Esophagus mucosa (tissue), 1 donor: ENCODE measurements around the gene SLC1A1. TPM values are rescaled to one million over a fixed set of nuclear protein-coding genes. Genes with fewer than 3 reads are reported as not detected.

Source experiments
- ATAC-seq: fragments of 200-7000 bp; cut with Tn5 transposase; one replicate; pipeline ENCODE4 v1.9.1; 2020
- total RNA-seq: library from RNA; stranded (reverse); gene quantifications from one replicate; pipeline ENCODE4 v1.2.4, GENCODE V29; 2023
- donor health status: DM: yes; HTN: yes; CAD: no.

SLC1A1 gene
- 1.4 TPM for total RNA-seq

DNA sequence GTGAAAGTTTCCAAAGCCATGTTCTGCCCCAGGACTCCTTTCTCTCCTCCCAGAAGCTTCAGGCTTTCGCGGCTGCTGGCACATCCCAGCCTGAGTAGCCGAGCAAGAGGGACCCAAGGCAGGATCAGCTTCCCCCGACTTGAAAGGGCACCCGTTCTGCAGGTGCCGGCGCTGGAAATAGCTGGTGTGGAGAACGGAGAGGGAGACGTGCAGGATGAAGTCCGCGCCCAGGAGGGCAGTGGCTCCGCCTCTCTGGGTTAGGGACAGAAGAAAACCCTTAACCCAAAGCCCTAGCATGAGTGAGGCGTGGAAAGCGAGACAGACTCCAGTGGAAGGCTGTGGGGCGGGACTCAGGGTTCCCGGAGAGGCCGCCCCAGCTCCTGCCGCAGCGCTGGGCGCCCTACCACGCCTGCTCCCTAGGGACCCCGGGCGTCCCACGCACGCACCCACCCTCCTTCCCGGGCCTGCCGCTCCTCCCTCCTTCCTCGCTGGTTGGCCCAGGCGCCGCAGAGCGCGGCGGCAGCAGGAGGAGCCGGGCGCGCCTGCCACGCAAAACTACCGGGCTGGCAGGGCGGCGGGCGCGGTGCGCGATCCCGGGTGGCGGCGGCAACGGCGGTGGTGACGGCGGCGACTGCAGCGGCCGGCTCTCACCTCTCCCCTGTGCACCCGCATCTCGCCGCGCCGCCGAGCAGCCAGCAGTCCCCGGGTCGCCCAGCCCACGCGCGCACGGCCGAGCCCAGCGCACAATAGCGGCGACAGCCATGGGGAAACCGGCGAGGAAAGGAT, at the start of gene SLC1A1:
Gene SLC1A1, plus strand, starts transcription at position 550 of the 786 bp plus-strand sequence. Its CDS starts 212 bp downstream, at position 762.
- peak; percentile 78 for ATAC-seq

DNA sequence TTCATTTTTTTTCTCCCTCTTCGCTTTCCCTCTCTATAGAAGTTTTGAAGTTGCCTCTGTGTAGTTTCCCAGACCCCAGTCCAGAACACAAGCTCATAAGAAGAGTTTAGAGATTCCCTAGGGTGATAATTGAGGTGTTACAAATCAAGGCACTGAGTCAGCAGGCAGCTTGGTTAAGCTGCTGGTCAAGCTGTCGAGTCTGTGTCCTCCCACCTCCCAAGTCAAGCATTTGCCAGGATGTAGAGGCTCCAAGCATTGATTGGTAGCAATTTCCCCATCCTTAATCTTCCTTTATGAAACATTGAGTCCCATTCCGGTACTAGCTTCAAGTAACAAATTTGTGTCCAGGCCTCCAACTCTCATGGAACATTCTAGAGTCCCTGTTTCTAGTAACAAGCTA, 47.5 kb upstream of the SLC1A1 start:
- ATAC-seq = no peak

DNA sequence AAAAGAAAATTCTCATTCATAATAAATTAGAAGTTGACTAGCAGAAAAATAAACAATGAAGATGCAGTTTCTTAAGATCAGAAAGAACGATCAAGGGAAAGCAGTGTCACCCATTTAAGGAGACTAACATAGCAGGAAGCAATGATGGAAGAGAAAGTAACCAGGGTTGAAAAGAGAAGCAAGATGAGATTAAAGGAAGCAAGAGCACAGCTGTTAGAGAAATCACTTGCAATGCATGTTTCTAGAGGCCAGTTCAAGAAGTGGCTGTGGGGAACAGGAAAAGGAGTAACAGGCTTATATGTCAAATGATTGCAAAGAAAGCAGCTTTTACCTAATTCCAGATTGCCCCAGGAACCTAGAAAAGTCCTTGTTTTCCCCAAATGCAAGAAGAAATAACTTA, 46.8 kb upstream of the SLC1A1 start:
- ATAC-seq = no peak

- ATAC-seq = no peak
Measured at GRCh38 chr9:4461437-4461836, 28.8 kb upstream of the SLC1A1 start.

GRCh38 chr9:4463824-4464223, 26.4 kb upstream of the SLC1A1 start:
- ATAC-seq = no peak

GRCh38 chr9:4464911-4465513, 25.3 kb upstream of the SLC1A1 start:
- no peak for ATAC-seq

- no peak for ATAC-seq
Measured at GRCh38 chr9:4465910-4466309, 24.4 kb upstream of the SLC1A1 start.

DNA sequence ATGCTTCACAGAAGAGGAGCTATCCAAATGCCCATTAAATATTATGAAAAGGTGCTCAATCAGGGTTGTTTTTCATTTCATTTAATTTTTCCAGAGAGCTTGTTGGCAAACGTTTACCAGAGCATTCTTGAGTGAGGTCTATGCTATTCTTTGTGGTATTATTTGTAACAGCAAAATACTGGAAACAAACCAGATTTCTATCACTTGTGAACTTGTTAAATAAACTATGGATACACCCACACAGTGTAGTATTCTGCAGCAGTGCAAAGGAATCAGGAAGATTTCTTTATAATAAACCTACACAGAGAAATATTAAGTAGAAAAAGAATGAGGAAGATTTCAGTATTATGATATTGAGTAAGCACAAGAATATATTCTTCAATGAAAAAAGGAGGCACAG, 15.0 kb upstream of the SLC1A1 start:
- ATAC-seq = no peak

DNA sequence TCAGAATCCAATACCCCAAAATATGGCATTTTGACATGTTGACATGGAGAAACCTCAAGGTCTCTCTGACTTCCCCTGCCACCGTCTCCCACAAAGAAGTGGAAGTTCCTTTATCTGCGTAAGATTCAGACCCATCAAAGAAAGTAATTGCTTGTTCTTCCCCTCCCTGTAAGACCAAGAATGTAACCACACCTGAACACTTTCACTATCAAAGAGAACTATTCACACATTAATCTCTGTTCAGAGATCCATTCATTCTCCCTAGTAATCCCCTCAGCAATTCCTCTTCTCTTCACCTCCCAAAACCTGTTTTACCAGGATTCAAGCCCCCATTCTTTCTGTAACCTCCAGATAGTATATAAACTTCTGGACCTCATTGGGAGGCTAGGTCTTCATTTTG, 4.1 kb upstream of the SLC1A1 start:
- no peak for ATAC-seq

- ATAC-seq = no peak
Measured at GRCh38 chr9:4489562-4489918, 728 bp upstream of the SLC1A1 start.

DNA sequence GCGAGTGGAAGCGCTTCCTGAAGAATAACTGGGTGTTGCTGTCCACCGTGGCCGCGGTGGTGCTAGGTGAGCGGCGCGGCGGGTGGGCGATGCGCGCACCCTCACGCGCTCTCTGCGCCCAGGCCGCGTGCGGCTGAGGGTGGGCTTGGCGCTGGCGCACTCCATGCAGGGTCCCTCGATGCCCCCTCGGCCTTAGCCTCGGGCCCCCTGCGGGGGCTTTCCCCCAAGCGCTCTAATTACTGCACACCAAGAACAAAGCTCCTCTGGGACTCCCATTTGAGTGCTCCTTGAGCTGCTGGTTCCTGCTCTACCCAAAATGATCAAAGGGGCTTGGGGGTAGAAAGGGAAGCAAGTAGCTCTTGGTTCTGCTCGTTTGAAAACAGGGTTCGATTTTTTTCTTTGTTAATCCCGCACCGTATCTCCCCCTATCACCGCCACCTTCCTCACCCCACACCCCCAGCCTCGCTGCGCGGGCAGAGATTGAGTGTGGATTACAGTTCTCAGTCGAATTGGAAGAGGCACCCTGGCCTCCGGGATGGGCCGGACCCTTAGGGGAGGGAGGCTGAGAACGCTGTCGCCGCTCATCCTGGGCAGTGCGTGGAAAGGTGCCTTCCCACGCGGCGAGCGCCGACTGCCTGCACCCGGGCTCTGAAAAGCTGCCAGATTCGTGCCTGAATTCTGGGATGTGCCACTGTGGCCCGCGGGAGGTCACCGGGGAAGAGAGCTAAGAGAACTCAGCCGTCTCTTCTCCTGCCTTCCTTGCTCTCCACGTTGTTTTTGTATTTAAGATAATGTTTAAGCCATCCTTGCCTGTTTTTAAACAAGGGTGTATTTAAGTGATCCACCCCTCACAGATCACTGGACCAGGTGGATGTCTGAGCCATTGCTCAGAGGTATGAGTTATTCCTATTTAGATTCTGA, 697 bp downstream of the SLC1A1 start:
- no peak for ATAC-seq

GRCh38 chr9:4491626-4491975, 1.3 kb downstream of the SLC1A1 start:
- ATAC-seq = no peak

DNA sequence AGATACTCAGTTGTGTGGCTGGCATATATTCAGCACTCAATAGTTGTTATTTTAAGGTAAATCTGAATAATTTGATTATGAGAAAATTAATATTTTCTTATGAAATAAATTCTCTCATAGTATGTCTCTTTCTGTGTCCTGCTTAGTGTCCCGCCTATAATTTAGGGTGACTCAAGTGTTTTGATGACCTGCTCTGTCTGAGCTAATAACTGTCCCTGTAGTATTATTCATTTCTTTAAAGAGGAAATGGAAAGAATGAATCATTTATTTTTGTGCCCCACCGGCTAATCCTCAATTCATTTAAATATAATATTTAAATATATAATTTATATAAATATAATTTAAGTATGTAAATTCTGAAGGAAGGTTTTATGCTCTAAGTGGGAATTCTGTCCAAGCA, 4.1 kb downstream of the SLC1A1 start:
- no peak for ATAC-seq

- no peak for ATAC-seq
Measured at GRCh38 chr9:4494806-4495205, 4.5 kb downstream of the SLC1A1 start.

DNA sequence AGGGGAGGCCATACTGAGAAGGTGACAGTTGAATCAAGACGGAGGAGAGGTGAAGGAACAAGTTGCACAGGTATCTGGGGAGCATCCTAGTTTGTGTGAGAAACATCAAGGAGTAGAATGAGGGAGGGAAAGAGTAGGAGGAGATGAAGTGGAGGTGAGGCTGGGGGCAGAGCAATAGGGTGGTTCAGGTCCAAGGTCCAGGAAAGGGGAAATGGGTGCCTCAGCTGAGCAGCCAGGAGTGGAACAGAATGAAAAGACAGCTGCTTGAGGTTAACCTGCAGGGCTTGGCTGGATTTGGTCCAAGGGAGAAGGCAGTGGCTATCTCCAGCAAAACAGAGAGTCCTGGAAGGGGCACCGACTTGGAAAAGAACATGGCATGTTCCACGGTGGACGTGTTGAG, 5.3 kb downstream of the SLC1A1 start:
- ATAC-seq = no peak

DNA sequence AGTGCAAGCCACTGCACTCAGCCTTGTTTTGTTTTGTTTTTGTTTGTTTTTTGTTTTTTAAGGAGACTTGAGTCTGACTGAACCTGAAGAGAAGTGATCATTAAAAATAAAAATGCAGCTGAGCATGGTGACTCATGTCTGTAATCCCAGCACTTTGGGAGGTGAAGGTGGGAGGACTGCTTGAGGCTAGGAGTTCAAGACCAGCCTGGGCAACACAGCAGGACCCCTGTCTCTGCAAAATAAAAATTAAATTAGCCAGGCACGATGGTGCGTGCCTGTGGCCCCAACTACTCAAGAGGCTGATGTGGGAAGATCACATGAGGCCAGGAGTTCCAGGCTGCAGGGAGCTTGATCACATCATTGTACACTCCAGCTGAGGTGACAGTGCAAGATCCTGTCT, 6.2 kb downstream of the SLC1A1 start:
- no peak for ATAC-seq

- no peak for ATAC-seq
Measured at GRCh38 chr9:4497395-4497794, 7.1 kb downstream of the SLC1A1 start.

DNA sequence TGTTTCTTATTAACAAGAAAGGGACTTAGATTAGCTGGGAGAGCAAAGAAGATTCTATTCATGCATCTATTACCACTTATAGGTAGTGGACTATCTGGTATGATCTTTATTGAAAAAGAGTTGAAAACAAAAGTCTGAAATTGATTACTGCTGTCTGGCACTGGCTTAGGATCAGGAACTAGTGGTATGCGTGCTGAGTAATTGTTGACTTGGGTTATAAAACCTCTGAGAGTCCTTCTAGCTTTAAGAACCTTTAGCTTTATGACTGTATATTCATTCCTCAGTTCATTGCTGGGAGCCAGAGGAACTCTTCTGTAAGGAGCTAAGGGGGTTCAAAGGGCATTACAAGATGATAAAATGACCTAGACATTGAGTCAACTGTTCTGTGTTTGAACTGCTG, 7.6 kb downstream of the SLC1A1 start:
- ATAC-seq = no peak

- ATAC-seq = no peak
Measured at GRCh38 chr9:4499917-4500316, 9.6 kb downstream of the SLC1A1 start.

DNA sequence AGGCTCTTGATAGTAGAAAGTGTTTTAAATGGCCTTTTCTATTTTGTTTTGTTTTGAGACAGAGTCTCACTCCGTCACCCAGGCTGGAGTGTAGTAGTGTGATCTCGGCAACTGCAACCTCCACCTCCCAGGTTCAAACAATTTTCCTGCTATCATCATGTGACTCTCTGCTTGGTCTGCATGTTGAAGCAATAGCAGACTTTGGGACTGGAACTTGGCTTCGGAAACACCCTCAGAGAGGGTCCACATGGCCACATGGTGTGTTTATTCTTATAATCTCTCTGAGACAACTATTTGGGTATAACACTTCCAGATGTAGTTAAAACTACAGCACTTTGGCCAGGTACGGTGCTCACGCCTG, 10.9 kb downstream of the SLC1A1 start:
- ATAC-seq = no peak

DNA sequence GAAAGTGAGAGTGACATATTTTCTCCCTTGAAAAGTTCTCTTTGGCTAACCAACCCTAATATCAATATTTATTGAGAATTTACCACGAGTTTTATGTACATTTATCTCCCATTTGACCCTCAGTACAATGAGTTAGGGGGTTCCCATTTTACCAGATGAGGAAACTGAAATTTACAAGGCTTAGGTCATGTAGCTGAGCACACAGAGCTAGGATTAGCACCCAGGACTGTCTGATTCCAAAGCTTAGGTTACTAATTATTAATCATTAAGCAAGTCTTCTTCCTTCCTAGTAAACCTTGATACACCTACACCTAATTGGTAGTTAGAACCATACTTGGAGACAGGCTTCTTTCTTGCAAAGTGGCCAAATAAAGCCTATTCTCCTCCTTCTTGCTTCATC, 12.2 kb downstream of the SLC1A1 start:
- ATAC-seq = peak; percentile 51

GRCh38 chr9:4503103-4503502, 12.8 kb downstream of the SLC1A1 start:
- no peak for ATAC-seq

DNA sequence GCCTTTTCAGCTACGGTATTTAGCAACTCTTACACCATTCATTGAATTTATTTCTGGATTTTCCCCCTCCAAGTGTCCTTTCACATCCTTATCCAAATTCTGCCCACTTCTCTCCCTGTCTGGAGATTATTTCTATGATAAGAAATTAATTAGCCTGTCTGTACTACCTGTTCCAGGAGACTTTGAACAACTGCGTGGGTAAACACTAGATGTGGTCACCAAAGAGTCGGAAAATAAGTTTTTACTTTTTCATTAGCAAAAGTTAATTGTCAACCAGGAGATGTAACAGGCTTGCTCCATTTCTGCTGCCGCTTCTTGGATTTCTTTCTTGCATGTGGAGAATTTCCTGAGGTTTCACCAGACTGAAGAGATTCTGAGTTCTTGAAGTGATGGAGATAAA, 14.0 kb downstream of the SLC1A1 start:
- ATAC-seq = no peak

DNA sequence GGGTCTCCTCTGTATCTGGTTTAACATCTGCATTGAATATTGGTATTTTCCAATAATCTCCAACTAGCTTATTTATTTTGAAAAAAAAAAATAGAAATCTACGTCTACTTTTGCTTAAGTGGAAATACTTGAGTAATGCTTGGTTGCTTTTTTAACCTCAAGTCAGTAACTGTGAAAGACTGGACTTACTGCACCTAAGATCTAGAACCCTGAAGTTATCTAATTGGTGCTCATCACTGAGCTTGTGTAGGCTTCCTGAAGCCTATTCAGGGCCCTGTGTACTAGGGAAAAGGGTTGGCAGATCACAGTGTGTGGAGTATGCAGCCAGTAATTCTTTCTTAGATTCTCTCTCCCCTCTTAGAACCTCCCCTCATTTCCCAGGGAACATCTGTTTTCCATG, 16.2 kb downstream of the SLC1A1 start:
- no peak for ATAC-seq
